Endothelial cell (in vitro differentiated cells): ENCODE results near the gene PTPRM. TPM values are rescaled to one million over a fixed set of nuclear protein-coding genes. Genes with fewer than 3 reads are reported as not detected.

Experiments
- DNase-seq: peaks from one replicate; pipeline ENCODE4 v3.0.0; 2021; ENCODE audit warnings: low spot score
- H3K27ac Mint-ChIP-seq: one replicate; pipeline ENCODE4 v1.8.0; 2021; ENCODE audit warnings: mixed read lengths, inconsistent platforms; ENCODE audit not compliant: unreplicated experiment
- H3K27me3 Mint-ChIP-seq: one replicate; pipeline ENCODE4 v1.8.0; 2021; ENCODE audit warnings: mild to moderate bottlenecking, moderate library complexity, mixed read lengths, inconsistent platforms; ENCODE audit not compliant: unreplicated experiment
- H3K36me3 Mint-ChIP-seq: one replicate; pipeline ENCODE4 v1.8.0; 2021; ENCODE audit warnings: mild to moderate bottlenecking, low read depth, mixed read lengths, inconsistent platforms; ENCODE audit not compliant: unreplicated experiment
- H3K4me1 Mint-ChIP-seq: one replicate; pipeline ENCODE4 v1.8.0; 2021; ENCODE audit warnings: mild to moderate bottlenecking, mixed read lengths, inconsistent platforms; ENCODE audit not compliant: unreplicated experiment
- H3K4me3 Mint-ChIP-seq: one replicate; pipeline ENCODE4 v1.8.0; 2021; ENCODE audit warnings: mild to moderate bottlenecking, mixed read lengths, inconsistent platforms; ENCODE audit not compliant: unreplicated experiment
- H3K9me3 Mint-ChIP-seq: one replicate; pipeline ENCODE4 v1.8.0; 2021; ENCODE audit warnings: mixed read lengths, inconsistent platforms; ENCODE audit not compliant: unreplicated experiment
- total RNA-seq: library from RNA; stranded (reverse); fragmentation: NEBNext Ultra II Directional; extraction: Animal tissue kit (Norgen Biotek cat#: 25700); gene quantifications from one replicate; pipeline ENCODE4 v1.2.1, GENCODE V29; 2021; ENCODE audit not compliant: unreplicated experiment
- TF ChIP-seq, protein P1 (sequence below): fragments of 200-600 bp; sonication (generic); IDR thresholded peaks from one replicate; pipeline ENCODE4 v1.5.0; 2021; ENCODE audit warnings: antibody characterized with exemption; ENCODE audit not compliant: unreplicated experiment

PTPRM gene
- total RNA-seq, 1 donor from 2014 or later = 284 TPM

DNA sequence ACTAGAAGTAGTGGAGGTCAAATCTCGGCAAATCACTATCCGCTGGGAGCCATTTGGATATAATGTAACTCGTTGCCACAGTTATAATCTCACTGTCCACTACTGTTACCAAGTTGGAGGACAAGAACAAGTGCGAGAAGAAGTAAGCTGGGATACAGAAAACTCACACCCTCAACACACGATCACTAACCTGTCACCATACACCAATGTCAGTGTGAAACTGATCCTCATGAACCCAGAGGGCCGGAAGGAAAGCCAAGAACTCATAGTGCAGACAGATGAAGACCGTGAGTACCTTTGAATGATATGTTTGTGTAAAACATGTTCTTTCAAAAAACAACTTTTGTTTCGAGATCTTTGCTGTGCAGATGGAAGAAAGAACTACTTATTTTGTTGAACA is 502.6 kb downstream of the PTPRM start:
- no peaks in the 10 kb centered on the region for H3K9me3 Mint-ChIP-seq
- no peak overlapping the region for H3K27ac Mint-ChIP-seq
- TF ChIP-seq, protein P1, sequence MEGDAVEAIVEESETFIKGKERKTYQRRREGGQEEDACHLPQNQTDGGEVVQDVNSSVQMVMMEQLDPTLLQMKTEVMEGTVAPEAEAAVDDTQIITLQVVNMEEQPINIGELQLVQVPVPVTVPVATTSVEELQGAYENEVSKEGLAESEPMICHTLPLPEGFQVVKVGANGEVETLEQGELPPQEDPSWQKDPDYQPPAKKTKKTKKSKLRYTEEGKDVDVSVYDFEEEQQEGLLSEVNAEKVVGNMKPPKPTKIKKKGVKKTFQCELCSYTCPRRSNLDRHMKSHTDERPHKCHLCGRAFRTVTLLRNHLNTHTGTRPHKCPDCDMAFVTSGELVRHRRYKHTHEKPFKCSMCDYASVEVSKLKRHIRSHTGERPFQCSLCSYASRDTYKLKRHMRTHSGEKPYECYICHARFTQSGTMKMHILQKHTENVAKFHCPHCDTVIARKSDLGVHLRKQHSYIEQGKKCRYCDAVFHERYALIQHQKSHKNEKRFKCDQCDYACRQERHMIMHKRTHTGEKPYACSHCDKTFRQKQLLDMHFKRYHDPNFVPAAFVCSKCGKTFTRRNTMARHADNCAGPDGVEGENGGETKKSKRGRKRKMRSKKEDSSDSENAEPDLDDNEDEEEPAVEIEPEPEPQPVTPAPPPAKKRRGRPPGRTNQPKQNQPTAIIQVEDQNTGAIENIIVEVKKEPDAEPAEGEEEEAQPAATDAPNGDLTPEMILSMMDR = no peak
- peaks cover 5% of the 10 kb centered on the region for H3K36me3 Mint-ChIP-seq
- DNase-seq = no peak
- no peak overlapping the region for H3K4me3 Mint-ChIP-seq
- H3K27me3 Mint-ChIP-seq = peaks cover 4% of the 10 kb centered on the region
- H3K4me1 Mint-ChIP-seq = peaks cover 5% of the 10 kb centered on the region

DNA sequence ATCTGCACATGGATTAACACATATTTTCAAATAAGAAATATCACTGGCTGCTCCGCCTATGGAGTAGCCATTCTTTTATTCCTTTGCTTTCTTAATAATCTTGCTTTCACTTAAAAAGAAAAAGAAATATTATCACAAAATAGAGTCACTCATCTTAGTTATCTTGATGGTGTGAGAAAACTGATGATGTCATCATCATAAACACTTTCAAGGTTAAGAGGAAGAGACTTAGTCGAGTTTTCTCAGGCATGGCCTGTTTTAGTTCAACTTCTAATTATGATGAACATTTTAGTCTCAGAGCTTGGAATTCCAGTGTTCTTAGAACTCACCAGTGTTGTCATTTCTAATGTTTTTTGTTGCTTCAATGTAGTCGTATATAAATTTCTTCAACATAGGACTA is 506.1 kb downstream of the PTPRM start:
- Mint-ChIP-seq H3K4me1 (no peaks in the 10 kb centered on the region), H3K36me3 (peaks cover 9% of the 10 kb centered on the region), H3K27me3 (peaks cover 4% of the 10 kb centered on the region), H3K27ac (no peak overlapping the region), H3K4me3 (no peak overlapping the region), H3K9me3 (no peaks in the 10 kb centered on the region)
- DNase-seq = no peak
- TF ChIP-seq, protein P1 = no peak

DNA sequence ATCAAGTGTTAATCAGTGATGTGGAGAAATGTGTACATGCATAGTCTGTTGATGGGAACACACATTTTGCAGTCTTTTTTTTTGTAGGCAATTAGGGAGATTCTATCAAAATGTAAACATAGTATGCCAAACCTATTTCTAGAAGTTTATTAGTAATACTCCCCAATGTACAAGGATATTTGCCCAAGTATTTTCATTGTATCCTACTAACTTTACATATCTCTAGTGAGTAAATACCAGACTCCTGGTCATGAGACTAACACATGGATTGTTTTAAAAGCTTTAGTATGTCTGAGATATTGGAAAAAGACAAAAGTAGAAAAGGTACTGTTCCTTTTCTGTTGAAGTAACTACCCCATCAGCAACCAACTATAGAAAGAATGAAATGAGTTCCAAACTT is 513.0 kb downstream of the PTPRM start:
- Mint-ChIP-seq H3K9me3 (no peaks in the 10 kb centered on the region), H3K4me1 (peaks cover 3% of the 10 kb centered on the region), H3K36me3 (peaks cover 8% of the 10 kb centered on the region), H3K27ac (no peak overlapping the region), H3K27me3 (peaks cover 8% of the 10 kb centered on the region), H3K4me3 (no peak overlapping the region)
- DNase-seq = no peak
- TF ChIP-seq, protein P1 = no peak

DNA sequence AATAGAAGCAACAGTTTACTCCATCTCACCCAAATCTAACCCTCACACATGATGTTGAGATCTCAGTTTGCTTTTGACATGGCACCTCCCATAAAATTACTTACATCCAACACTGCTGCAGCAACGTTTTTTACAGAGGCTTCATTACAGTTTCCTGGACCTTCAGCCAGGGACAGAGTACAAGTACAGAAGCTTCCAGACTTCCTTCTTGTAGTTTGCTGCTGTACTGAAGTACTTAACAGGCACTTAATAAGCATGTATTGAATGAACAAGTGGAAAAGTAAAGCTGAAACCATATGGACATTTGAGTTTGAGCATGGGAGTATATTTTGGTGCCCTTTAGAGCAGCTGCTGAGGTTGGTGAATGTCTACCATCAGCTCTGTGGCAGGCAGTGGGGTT is 514.2 kb downstream of the PTPRM start:
- peaks cover 3% of the 10 kb centered on the region for H3K4me1 Mint-ChIP-seq
- H3K4me3 Mint-ChIP-seq = no peak overlapping the region
- no peak for DNase-seq
- H3K9me3 Mint-ChIP-seq = no peaks in the 10 kb centered on the region
- H3K27me3 Mint-ChIP-seq = peaks cover 8% of the 10 kb centered on the region
- H3K36me3 Mint-ChIP-seq = peaks cover 16% of the 10 kb centered on the region
- TF ChIP-seq, protein P1 = no peak
- no peak overlapping the region for H3K27ac Mint-ChIP-seq

DNA sequence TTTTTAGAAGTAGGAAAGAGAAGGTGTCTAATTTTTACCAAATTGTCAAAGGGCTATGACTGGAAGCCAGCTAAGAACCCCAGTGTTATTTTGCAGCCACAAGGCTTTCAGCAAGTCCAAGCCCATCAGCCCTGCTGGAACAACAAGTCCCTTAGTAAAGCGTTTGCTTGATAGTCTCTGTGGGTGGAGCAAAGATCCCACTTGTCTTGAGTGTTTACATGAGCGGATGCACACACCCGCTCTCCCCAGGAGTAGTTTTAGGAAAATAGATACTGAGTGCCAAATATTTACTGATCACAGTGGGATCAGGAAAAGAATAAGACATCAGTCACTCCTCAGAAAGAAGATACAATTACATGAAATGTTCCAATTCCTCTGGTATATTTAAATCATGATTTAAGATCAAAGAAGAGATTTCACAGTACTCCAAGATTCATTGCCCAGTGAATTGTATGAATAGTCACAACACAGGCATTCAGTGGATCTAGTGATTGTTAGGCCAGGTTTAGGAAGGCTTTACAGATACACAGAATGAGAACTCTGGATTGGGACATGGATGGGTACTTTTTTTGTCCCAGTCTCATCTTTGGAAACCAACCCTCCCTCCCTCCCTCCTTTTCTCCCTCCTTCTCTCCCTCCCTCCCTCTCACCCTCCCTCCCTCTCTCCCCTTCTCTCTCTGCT is 514.9 kb downstream of the PTPRM start:
- DNase-seq = no peak
- TF ChIP-seq, protein P1 = no peak
- Mint-ChIP-seq H3K9me3 (no peaks in the 10 kb centered on the region), H3K36me3 (peaks cover 20% of the 10 kb centered on the region), H3K27me3 (peaks cover 8% of the 10 kb centered on the region), H3K4me3 (no peak overlapping the region), H3K27ac (no peak overlapping the region), H3K4me1 (peaks cover 3% of the 10 kb centered on the region)
